Measurements from ENCODE around the gene SLFN12.

GRCh38 chr17:35449371-35449931, 17.2 kb upstream of the SLFN12 start:
- TF ChIP-seq, protein P1, sequence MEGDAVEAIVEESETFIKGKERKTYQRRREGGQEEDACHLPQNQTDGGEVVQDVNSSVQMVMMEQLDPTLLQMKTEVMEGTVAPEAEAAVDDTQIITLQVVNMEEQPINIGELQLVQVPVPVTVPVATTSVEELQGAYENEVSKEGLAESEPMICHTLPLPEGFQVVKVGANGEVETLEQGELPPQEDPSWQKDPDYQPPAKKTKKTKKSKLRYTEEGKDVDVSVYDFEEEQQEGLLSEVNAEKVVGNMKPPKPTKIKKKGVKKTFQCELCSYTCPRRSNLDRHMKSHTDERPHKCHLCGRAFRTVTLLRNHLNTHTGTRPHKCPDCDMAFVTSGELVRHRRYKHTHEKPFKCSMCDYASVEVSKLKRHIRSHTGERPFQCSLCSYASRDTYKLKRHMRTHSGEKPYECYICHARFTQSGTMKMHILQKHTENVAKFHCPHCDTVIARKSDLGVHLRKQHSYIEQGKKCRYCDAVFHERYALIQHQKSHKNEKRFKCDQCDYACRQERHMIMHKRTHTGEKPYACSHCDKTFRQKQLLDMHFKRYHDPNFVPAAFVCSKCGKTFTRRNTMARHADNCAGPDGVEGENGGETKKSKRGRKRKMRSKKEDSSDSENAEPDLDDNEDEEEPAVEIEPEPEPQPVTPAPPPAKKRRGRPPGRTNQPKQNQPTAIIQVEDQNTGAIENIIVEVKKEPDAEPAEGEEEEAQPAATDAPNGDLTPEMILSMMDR (IDR thresholded peaks at IDR 0.05), result no peak
- peak; percentile 72 for TF ChIP-seq EZH2 (IDR thresholded peaks at IDR 0.05)
